WTC11 (cell line): ENCODE results near the gene RAPH1. TPM values are rescaled to one million over a fixed set of nuclear protein-coding genes. Genes with fewer than 3 reads are reported as not detected.

Source experiments
- ATAC-seq: fragments of 200-7000 bp; cut with Tn5 transposase; 2 replicates; pipeline ENCODE4 v1.10.0; 2021; ENCODE audit warnings: mild to moderate bottlenecking, moderate library complexity
- CTCF ChIA-PET: fragments of 300-600 bp; sonication (Branson Sonifier 250); formaldehyde crosslinking; loops from one replicate; lab custom pipeline; 2021; ENCODE audit warnings: antibody characterized with exemption; lab: Charles Lee
- POLR2A ChIA-PET: fragments of 350-600 bp; sonication (Branson Sonifier 250); formaldehyde crosslinking; loops from one replicate; lab custom pipeline; 2021; ENCODE audit warnings: antibody characterized with exemption; lab: Charles Lee
- DNase-seq: peaks from one replicate; pipeline ENCODE4 v3.0.0; 2021; ENCODE audit warnings: low spot score
- H3K27ac Mint-ChIP-seq: 2 replicates; pipeline ENCODE4 v1.8.0; 2021; ENCODE audit warnings: mixed read lengths
- H3K27me3 Mint-ChIP-seq: 2 replicates; pipeline ENCODE4 v1.8.0; 2021; ENCODE audit warnings: low read depth, mild to moderate bottlenecking, moderate library complexity, mixed read lengths
- H3K36me3 Mint-ChIP-seq: 2 replicates; pipeline ENCODE4 v1.8.0; 2021; ENCODE audit warnings: mixed read lengths
- H3K4me1 Mint-ChIP-seq: 2 replicates; pipeline ENCODE4 v1.8.0; 2022; ENCODE audit warnings: mixed read lengths
- H3K4me3 Mint-ChIP-seq: 2 replicates; pipeline ENCODE4 v1.8.0; 2021; ENCODE audit warnings: mild to moderate bottlenecking, moderate library complexity, mixed read lengths
- H3K9me3 Mint-ChIP-seq: 2 replicates; pipeline ENCODE4 v1.8.0; 2021; ENCODE audit warnings: mixed read lengths
- AFF4 ChIP-seq: sonication (generic); formaldehyde crosslinking; IDR thresholded peaks from 2 replicates; pipeline ENCODE4 v1.8.1; 2023; ENCODE audit warnings: mild to moderate bottlenecking, missing genetic modification reagents, borderline replicate concordance
- ARID4B ChIP-seq: sonication (generic); formaldehyde crosslinking; IDR thresholded peaks from 2 replicates; pipeline ENCODE4 v1.8.0; 2023; ENCODE audit warnings: missing genetic modification reagents, mild to moderate bottlenecking, borderline replicate concordance
- CDX4 ChIP-seq: fragments of 250-450 bp; sonication (Bioruptor Pico); IDR thresholded peaks from 2 replicates; pipeline ENCODE4 v1.9.0; 2021; ENCODE audit warnings: moderate library complexity, mild to moderate bottlenecking, inconsistent platforms, borderline replicate concordance
- HMGXB4 ChIP-seq: sonication (generic); formaldehyde crosslinking; IDR thresholded peaks from 2 replicates; pipeline ENCODE4 v1.8.1; 2023; ENCODE audit warnings: mild to moderate bottlenecking, moderate library complexity, missing genetic modification reagents
- JAZF1 ChIP-seq: fragments of 250-450 bp; sonication (Bioruptor Pico); IDR thresholded peaks from 2 replicates; pipeline ENCODE4 v1.9.0; 2021; ENCODE audit warnings: moderate library complexity, mild to moderate bottlenecking, inconsistent platforms
- NR1H2 ChIP-seq: sonication (generic); formaldehyde crosslinking; IDR thresholded peaks from 2 replicates; pipeline ENCODE4 v1.9.0; 2021; ENCODE audit warnings: mild to moderate bottlenecking, moderate library complexity, missing genetic modification reagents
- PREB ChIP-seq: sonication (generic); formaldehyde crosslinking; IDR thresholded peaks from 2 replicates; pipeline ENCODE4 v1.8.1; 2022; ENCODE audit warnings: mild to moderate bottlenecking, missing genetic modification reagents, moderate library complexity, borderline replicate concordance
- STAT6 ChIP-seq: sonication (generic); formaldehyde crosslinking; conservative IDR thresholded peaks from 2 replicates; pipeline ENCODE4 v1.8.1; 2023; ENCODE audit warnings: mild to moderate bottlenecking, low read depth, missing genetic modification reagents, moderate library complexity
- ZBTB21 ChIP-seq: sonication (generic); formaldehyde crosslinking; IDR thresholded peaks from 2 replicates; pipeline ENCODE4 v1.8.1; 2023; ENCODE audit warnings: mild to moderate bottlenecking, missing genetic modification reagents, borderline replicate concordance
- ZNF232 ChIP-seq: sonication (generic); formaldehyde crosslinking; IDR thresholded peaks from 2 replicates; pipeline ENCODE4 v1.8.0; 2022; ENCODE audit warnings: mild to moderate bottlenecking, missing genetic modification reagents
- ZNF281 ChIP-seq: sonication (generic); formaldehyde crosslinking; IDR thresholded peaks from 2 replicates; pipeline ENCODE4 v1.8.0; 2023; ENCODE audit warnings: mild to moderate bottlenecking, missing genetic modification reagents
- ZNF317 ChIP-seq: sonication (generic); formaldehyde crosslinking; IDR thresholded peaks from 2 replicates; pipeline ENCODE4 v1.8.1; 2023; ENCODE audit warnings: low read depth, mild to moderate bottlenecking, moderate library complexity, missing genetic modification reagents, borderline replicate concordance
- ZSCAN18 ChIP-seq: fragments of 250-450 bp; sonication (Bioruptor Pico); IDR thresholded peaks from 2 replicates; pipeline ENCODE4 v2.1.2; 2022; ENCODE audit warnings: mild to moderate bottlenecking, moderate library complexity
- total RNA-seq: library from RNA; stranded (reverse); gene quantifications from 3 replicates; pipeline ENCODE4 v1.2.3, GENCODE V29; 2021

RAPH1 gene
- total RNA-seq, 1 experiment from 2014 or later, result 24.6 TPM

- ChIA-PET CTCF (no interaction called here), POLR2A (no interaction called here)
- Mint-ChIP-seq H3K4me3 (no peak overlapping the region), H3K27me3 (no peaks in the 10 kb centered on the region), H3K27ac (no peak overlapping the region), H3K36me3 (peaks cover 22% of the 10 kb centered on the region), H3K9me3 (no peaks in the 10 kb centered on the region), H3K4me1 (peaks cover 12% of the 10 kb centered on the region)
- TF ChIP-seq ZSCAN18, result no peak
- ATAC-seq, result no peak
- no peak for DNase-seq
Measured at GRCh38 chr2:203442463-203442862, 92.6 kb downstream of the RAPH1 start.

- ChIA-PET POLR2A (no interaction called here), CTCF (no interaction called here)
- H3K27me3 Mint-ChIP-seq, result no peaks in the 10 kb centered on the region
- peaks cover 22% of the 10 kb centered on the region for H3K36me3 Mint-ChIP-seq
- H3K4me1 Mint-ChIP-seq, result peaks cover 12% of the 10 kb centered on the region
- peak overlapping the region; percentile 67; the same call in 1 of the 2 replicates for H3K27ac Mint-ChIP-seq
- no peaks in the 10 kb centered on the region for H3K9me3 Mint-ChIP-seq
- H3K4me3 Mint-ChIP-seq, result no peak overlapping the region
- no peak for DNase-seq
- no peak for ATAC-seq
- TF ChIP-seq AFF4 (no peak), HMGXB4 (CRISPR knock-in tag) (no peak), NR1H2 (no peak), ZNF232 (no peak), ZNF281 (CRISPR knock-in tag) (no peak), ARID4B (CRISPR knock-in tag) (no peak), STAT6 (CRISPR knock-in tag) (no peak), ZBTB21 (CRISPR knock-in tag) (no peak), ZNF317 (CRISPR knock-in tag) (no peak), PREB (CRISPR knock-in tag) (no peak), CDX4 (CRISPR knock-in tag) (no peak), JAZF1 (no peak)
Measured at GRCh38 chr2:203441463-203441862, 93.6 kb downstream of the RAPH1 start.
